GM19438 (cell line): Measurements from ENCODE around the gene PSMD1.
A peak's percentile ranks its signal among the peaks of the same experiment; 100 is the strongest.
"Not testable (repeated sequence)": the region's sequence is repeated elsewhere in the genome, so short reads cannot be mapped to it uniquely, and the experiment has no call there.

Experiments used
- ATAC-seq: cut with Tn5 transposase; IDR thresholded peaks from one replicate; pipeline ENCODE4 v1.9.1; 2021; ENCODE audit warnings: low read depth; ENCODE audit not compliant: unreplicated experiment

PSMD1 gene

DNA sequence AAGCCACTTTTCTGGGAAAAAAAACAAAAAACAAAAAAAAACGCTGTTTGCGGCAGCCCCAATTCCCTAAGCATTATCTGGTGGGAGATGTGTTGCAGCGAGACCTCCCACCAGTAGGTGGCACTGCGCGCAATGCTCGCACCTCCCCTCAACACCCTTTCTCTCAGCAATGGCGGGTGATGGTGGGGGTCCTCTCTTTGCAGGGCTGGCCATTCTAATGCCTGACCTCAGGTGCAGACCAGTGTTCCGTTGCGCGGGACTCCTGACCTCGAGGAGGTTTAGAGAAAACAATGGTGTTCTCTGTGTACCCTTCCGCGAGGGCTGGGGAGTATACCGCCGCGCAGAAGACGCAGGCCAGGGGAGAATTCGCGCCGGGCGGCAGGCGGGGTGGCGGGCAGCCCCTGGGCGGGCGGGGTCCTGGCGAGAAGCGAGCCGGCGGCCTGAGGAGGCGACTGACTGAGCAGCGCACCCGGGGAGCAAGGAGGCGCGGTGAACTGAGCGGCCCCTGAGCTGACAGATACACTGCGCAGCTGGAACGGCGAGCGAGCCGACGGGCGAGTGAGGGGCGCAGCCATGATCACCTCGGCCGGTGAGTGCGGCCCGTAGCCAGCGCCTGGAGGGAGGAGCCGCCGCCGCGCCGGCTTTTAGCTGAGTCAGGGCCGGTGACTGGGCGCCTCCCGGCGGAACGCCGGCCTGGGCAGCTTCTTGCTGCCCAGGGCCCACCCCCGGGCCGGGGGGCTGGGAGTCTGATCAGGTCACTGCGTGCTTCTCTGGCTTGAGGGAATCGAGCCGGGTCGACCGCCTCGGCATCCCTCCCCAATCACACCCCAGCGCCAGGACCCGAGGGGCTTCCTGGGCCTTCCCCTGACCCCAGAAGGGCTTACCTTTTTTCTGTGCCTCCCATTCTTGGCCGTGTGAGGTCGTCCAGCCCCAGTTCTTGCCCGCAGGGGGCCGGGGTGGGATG is at the start of gene PSMD1:
Gene PSMD1, plus strand, starts transcription at position 415 of the 964 bp plus-strand sequence. Its CDS starts 159 bp downstream, at position 574.
- ATAC-seq, result peak; percentile 64

DNA sequence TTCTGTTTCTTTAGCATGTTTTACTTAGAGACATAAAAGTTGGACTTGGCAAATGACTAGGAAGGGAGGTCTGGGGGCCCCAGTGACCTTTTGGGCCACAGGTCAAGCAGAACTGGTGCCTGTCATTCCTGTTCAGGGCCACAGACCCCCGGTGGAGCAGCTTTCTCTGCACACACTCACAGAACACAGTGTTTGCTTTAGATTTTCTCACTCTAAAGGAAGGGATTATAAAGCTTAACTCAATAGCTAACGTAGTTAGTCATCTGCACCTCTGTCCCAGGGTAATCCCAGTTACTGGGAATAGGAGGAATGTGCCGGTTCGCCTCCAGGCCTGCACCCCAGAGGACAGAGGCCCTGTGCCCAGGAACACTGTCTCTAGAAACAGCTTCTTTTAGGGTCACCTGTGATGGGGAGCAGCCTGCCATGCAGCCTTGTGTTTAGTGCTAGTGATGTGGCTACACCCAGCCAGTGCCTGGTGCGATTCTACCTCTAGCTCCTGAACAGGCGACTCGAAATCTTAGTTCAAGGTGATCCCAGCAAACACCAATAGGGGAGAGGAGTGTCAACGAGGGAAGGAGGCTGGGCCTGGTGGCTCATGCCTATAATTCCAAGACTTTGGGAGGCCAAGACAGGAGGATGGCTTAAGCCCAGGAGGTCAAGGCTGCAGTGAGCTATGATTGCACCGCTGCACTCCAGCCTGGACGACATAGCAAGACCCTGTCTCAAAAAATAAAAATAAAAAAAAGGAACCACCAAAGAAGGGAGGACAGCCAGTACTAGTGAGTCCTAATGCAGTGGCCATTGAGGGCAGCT is 49.2 kb upstream of the PSMD1 start:
- no peak for ATAC-seq

DNA sequence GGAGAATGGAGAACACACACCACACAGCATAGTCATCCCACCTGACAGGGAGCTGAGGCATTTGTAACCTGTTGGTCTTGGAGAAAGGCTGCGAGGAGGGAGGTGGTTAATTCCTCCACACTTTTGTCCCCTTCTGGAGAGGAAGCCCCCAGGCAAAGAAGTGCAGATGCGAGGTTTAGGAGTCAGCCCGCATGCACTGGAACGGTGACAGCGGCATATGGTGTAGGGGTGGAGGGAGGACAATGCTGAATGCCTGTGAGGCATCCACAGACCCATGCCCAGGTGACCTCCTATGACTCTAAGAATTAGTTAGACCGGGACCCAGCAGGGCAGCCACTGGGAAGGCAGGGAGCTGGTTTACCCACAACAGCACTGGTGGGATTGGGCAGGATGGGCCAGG is 48.5 kb upstream of the PSMD1 start:
- no peak for ATAC-seq

DNA sequence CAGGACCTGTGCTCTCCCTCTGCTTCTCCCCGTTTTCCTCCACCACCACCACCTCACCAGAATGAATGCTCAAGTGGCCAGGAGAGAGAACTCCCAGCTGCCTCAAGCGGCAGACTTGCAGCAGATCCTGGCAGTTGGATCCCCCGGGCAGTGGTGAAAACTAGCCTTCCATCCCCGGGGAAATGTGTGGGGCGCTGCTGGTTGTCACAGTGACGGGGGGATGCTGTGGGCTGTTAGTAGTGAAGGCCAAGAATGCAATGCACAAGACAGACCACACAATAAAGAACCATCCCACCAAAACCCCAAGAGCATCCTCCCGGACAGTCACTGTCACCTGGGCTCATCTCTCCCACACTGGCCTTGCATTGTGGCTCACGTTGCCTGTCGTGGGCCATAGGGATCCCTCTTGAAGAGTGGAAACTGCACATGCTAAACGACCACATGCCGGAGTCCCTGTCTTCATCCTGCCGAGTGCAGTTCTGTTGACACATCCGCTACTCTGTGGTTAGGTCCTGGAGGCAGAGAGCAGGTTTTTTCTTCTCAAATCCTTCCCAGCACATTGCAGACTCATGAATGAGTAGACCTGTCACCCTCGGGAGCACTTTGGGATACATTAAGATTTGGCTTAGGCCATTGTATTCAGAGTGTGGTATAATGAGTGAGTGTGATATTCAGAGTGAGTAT is 47.3 kb upstream of the PSMD1 start:
- no peak for ATAC-seq

DNA sequence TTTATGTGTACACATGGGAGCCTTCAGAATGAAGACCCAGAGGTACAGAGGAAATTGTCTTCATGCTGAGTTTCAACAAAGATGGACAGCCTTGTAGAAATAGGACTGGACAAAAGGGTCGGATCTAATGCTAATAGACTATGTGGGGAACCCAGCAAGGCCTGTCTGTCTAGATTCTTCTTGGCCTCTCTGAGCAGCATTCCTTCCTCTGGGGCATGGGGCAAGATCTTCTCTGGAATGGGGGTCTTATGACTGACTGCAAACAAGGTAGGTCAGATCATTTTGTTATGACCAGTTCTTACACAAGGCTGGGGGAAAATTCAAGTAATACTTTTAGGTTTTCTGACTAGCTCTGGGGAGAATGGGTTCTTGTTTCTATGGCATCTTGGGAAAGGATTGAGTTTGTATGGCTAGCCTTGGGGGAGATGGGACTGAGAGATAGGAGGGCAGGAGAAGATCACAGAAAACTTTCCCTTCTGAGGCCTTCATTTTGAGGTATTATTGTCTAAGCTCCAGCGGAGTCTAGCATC is 46.4 kb upstream of the PSMD1 start:
- no peak for ATAC-seq

DNA sequence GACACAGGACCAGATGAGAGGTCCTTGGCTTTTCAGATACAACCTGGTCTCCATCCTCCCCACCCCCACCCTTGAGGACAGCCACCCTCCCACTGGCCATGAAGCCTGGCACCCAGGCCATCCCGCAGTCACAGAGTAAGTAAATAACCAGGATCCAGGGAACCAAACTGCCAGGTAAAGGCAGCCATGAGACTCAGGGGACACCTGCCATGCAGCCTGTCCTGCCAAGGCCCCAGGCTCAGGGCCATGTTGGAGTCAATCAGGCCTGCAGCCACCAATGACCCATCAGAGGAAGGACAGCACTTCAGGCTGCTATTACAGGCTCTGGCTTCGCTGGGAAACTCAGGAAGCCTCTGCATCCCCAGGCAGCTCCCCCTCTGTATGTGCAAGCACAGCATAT is 45.1 kb upstream of the PSMD1 start:
- ATAC-seq, result no peak

DNA sequence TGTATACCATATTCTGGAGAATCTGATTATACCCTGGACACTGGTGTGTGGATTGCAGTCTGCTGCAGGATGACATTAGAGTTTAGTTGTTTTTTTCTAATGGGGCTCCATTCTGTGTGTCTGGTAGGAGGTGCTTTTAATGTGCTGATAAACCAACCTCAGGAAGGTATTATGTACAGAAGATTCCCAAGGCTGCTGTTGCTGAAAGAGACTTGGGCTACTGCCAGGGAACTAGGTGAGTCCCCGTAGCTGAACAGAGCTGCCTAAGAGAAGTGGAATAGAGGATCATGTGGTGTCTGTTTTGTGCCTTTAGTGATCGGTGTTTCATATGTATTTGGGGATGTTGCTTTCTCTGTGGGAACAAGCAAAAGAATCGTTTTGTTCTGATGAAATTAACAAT is 44.2 kb upstream of the PSMD1 start:
- ATAC-seq, result no peak

DNA sequence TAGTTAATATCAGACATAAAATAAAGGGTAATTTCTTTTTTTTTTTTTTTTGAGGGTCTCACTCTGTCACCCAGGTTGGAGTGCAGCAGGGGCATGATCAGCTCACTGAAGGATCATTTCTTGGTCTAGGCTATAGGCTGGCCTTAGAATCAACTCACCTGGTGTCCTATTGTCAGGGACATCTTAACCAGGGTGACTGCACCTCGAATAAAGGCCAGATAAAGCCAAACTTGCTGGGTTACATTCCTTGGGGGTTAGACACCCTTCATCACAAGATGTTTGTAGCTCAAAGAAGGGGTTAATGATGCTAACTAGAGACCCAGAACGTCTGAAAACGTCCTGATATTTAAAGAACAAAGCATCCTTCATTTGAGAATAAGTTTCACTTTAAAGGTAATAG is 42.8 kb upstream of the PSMD1 start:
- no peak for ATAC-seq

DNA sequence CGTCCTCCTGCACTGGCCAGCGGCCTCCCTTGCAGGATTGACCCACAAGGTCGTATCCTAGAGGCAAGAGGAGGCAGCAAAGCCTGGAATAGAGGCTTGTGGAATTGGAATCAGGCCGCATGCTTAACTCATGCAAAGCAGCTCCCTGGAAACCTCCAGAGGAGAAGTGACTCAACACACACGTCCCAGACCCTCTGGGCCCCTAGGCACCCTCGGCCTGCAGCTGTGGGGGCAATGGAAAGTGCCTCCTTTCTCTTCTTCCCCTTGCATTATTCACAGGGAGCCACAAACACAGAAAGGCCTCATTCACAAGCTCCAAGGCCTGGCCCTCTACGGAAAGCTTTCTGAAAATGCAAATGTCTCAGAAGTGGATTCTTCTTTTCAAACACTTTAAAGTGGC is 41.2 kb upstream of the PSMD1 start:
- no peak for ATAC-seq

DNA sequence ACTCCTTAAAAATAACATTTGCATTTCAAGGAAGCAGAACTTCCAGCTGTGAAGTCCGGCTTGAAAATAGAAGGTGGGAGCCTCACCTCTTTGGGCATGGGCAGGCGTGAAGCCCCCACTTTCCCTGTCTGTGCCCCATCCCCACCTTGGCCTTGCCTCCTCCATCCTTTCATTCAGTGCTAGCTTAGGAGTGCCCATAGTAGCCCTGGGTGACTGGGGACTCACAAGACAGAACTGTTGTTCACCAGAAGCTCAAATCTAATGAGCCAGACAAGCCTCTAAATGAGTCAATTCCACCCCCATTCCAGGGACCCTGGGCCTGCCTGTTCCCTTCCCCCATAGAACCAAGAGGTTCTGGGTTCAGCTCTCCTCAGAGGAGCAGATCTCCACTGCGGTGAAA is 40.7 kb upstream of the PSMD1 start:
- no peak for ATAC-seq

DNA sequence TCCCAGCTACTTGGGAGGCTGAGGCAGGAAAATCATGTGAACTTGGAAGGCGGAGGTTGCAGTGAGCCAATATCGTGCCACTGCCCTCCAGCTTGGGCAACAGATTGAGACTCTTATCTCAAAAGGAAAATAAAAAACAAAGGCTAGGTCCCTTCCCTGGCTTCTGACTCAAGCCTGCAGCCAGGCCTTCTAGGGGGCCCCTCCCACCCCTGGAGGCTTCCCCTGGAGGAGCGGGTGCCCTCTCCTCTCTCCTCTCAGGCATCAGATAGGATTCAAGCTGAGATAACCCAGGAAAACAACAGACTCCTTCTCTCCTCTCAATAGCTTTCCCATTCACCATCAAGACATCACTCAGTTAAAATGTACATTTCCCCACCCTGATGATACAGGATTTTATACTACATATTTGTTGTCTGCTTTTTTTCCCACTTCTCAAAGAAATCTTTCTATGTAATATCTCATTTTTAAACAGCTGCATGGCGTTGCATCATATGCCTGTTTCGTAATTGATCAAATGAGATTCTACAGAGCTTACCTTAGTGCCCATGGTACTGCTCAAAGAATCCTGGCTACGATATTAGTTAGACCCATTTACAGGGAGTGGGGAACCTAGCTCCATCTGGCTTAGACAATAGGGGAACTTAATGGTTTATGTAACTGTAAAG is 40.0 kb upstream of the PSMD1 start:
- ATAC-seq, result no peak

DNA sequence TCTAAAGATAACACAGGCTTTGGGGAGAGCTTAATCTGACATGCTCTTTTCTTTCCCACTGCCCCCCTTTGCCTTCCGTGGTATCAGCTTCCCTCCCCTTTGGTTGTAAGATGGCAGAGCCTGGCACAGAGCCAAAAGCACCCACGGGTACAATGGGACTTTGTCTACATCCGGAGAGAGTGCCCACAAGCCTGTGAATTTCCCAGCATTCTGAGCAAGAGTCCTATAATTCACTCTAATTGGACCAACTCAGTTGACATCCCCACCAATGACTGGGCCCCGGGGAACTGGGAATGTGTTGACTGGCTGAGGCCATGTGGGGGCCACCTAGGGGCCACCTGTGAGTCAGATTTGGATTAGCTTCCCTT is 39.5 kb upstream of the PSMD1 start:
- ATAC-seq, result no peak

DNA sequence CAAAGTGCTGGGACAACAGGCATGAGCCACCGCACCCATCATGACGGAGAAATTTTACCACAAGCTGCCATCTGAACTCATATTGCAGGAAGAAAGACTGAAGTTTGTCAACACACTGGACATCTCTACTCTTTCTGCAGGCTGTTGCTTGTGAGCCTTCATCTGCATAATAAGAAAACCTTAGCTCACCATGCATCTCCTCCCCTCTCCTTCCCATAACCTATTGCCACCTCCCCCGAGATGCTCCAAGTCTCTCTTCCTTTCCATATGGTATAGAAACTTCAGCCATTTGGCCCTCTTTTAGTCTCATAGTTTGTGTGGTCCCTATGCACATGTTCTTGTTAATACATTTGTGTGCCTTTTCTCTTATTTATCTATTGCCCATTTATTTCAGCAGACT is 38.5 kb upstream of the PSMD1 start:
- ATAC-seq, result no peak

DNA sequence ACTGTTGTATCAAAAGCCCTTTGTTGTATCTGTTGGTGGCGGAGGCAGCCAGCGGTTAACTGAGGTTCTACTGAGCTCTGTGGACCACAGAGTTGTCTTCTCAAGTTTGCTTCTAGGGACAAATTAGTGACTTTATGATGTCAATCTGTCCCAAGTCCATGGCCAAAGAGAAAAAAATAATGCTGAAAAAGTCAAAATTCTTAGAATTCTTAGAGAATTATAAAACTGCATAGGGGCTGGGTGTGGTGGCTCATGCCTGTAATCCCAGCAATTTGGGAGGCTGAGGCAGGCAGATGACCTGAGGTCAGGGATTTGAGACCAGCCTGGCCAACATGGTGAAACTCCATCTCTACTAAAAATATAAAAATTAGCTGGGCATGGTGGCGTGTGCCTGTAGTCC is 31.6 kb upstream of the PSMD1 start:
- ATAC-seq, result not testable (repeated sequence)

DNA sequence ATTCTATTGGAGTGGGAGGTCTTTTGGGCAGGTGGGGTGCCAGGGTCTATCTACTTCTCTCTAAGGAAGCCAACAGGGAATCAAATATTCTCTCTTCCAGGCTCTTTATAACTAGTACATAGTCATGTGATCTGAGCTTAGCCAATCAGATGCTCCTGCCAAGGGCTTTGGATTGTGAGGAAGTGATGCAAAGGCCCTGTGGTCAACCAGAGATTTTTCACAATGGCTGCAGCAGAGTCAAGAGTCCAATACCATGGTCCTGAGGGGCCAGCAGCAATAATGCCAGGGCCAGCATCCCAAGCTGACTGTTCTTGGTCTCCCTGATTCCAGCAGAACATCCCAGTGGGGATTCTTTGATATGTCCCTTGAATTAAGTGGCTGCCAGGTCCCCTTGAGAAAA is 27.8 kb upstream of the PSMD1 start:
- no peak for ATAC-seq

DNA sequence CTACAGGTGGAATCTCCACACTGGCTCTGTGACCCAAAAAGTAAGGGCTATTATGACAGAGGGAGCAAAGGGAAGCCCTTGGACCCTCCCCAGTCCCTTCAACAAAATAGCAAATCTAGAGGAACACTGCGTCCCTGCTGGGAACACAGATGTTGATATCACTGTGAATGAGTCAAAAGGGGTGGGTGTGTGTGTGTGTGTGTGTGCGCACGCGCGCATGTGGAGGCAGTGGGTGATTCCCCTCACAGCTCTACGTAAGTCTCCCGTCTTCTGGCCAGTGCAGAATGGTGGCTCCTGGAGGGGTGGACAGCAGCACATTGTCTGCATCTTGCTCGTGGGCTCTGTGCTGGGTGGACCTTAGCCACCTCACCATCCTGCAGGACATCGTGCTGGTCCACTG is 27.1 kb upstream of the PSMD1 start:
- no peak for ATAC-seq

DNA sequence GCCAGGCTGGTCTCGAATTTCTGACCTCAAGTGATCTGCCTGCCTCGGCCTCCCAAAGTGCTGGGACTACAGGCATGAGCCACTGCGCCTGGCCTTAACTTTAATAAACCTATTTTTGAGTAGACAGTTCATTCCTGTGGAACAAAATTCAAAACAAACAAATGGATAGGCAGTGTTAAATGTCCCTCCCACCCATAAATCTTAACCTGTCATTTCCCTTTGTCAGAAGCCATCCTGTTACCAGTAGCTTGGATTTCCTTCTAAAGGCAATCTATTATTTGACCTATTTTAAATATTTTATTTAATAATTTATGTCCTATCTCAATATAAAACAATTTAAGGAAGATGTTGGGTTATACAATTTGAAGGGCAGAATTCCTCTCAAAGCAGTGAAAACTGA is 25.9 kb upstream of the PSMD1 start:
- no peak for ATAC-seq

DNA sequence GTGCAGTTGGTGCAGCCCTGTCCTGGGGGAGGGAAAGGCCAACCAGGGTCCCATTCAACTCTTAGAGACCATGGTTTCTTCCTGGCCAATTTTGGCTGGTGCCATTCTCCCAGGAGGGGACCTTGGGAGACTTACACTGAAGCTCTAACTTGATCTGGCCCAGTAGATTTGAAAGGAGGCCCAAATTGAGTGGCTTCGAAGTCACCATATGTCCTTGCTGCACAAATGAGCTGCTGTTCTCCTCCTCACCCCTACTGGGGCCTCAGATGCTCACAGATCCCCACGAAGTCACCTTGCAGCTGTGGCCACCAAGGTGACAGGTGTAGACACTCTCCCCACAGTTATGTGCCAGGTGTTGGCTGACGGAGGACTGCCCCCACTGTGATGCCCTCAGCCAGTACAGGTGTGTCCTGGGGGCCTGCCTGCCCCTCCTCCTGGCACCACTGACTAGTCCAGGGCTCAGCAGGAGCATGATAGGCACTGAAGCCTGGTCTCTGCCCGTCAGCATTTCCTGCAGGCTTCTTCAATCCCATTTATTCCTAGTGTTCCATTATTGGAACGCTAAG is 24.0 kb upstream of the PSMD1 start:
- ATAC-seq, result no peak

DNA sequence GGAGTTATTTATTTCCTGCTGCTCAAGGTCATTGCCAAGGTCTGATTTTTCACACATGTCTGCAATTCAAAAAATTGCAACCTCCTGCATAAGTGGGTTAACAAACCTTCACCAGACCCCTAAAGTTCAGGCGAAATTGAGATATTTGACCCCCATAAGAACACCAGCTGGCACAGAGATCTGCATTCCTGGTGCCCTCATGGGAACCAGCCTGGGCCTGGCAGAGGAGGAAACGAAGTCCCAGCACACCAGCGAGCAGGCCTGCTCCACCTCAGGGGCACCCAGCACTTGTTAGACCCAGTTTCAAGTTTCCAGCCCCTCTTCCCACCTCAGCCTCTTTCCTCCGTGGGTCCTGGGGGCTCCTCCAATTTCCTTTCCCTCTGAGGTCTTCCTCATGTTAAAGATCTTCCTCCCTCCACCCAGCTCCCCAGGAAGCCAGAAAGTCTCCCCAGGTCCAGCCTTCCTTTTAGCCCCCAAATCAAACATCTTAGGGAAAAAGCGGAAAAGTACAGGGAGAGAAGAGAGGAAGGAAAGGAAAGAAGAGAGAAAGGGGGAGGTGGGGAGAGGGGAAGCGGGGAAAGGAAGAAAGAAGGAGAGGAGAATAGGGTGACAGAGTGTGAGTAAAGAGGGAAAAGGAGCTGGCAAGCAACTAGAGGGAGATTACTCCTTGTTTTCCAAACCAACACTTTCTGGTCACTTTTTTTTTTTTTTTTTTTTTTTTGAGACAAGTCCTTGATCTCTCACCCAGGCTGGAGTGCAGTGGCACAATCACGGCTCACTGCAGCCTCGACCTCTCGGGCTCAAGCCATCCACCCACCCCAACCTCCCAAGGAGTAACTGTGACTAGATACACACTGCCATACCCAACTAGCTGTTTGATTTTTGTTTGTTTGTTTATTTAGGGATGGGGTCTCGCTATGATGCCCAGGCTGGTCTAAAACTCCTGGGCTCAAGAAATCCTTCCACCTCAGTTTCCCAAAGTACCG is 23.2 kb upstream of the PSMD1 start:
- no peak for ATAC-seq
